IPS DF 4.7 (cell line): ENCODE data around the gene ADGRG4.

Experiments used
- DNase-seq: peaks from one replicate; pipeline ENCODE4 v3.0.0-alpha.2; 2013; ENCODE audit warnings: low spot score; ENCODE audit errors: extremely low read depth

Gene ADGRG4

DNA sequence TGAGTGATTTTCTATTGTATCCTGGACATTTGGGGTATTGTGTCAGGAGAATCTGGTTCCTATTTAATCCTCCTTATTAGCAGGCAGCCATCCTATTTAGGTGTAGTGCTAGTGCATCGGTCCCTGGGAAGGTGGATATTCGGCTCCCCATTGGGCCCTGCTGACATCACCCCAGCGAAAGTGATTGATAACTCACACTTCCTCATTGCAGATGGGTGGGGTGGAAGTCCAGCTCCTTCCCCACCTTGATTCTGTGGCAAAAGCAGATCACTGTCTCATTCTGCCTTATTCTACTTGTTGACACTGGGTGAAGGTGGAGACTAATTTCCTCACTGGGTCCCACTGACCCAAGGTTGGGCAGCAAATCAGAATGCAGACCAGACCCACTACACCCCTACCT is 163.8 kb downstream of the ADGRG4 start:
- DNase-seq = no peak
